CD4-positive, alpha-beta T cell treated with Interleukin-1 beta for 1 hour (primary cell): ENCODE measurements around the gene ZNF692.
A peak's percentile ranks its signal among the peaks of the same experiment; 100 is the strongest.
"Not testable (repeated sequence)": the region's sequence is repeated elsewhere in the genome, so short reads cannot be mapped to it uniquely, and the experiment has no call there.

ENCODE experiments used
- DNase-seq, 2 donors: peaks; one replicate each; pipeline ENCODE4 v3.0.0-alpha.2; 2020 to 2022

The ZNF692 gene, protein sequence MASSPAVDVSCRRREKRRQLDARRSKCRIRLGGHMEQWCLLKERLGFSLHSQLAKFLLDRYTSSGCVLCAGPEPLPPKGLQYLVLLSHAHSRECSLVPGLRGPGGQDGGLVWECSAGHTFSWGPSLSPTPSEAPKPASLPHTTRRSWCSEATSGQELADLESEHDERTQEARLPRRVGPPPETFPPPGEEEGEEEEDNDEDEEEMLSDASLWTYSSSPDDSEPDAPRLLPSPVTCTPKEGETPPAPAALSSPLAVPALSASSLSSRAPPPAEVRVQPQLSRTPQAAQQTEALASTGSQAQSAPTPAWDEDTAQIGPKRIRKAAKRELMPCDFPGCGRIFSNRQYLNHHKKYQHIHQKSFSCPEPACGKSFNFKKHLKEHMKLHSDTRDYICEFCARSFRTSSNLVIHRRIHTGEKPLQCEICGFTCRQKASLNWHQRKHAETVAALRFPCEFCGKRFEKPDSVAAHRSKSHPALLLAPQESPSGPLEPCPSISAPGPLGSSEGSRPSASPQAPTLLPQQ

DNA sequence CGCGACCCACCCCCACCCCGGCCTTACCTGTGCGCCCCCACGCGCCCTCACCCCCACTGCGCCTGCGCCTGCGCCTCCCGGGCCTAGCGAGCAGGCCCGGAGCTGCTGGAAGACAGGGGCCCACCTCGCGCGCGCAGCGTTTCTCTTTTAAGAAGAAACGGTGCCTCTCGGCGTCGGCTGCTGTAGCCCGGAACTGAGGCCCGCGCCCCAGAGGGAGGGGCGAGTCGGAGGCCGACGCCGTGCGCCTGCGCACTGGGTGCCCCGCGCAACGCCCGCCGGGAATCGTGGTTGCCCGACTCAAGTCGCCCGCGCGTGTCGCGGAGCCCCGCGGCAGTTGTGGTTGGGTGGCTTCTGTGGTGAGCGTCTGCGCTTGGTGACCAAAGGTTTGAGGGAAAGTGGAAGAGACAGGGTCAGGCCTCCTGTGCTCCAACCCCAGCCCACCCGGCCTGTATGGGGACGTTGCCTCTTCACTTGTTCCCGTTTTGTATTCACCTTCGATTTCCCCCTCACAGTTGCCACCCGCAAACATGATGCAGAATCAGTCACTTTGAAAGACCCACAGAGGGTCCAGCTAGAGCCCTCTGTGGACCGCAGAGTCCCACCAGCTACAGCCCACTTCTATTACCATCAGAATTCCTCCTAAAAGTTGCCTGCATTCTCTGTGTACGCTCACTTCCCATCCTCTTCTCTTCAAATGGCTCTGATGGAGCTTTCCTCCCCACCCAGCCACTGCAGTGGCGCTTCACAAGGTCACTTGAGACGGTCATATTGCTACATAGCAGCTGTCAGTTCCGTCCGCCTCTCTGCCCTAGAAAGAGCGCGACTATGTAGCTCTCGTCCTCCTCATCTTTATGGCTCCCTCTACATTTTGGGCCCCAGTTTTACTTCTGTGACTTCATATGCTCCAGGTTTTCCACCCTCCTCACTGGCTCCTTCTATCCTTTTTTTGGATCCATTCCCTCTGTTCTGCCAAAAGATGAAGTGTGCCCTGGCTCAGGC lies at the start of gene ZNF692:
Gene ZNF692, minus strand, starts transcription at position 195 of the 999 bp plus-strand sequence. CDS start 776 bp downstream, outside the sequence.
- peak; percentile 97 to 99 for DNase-seq

DNA sequence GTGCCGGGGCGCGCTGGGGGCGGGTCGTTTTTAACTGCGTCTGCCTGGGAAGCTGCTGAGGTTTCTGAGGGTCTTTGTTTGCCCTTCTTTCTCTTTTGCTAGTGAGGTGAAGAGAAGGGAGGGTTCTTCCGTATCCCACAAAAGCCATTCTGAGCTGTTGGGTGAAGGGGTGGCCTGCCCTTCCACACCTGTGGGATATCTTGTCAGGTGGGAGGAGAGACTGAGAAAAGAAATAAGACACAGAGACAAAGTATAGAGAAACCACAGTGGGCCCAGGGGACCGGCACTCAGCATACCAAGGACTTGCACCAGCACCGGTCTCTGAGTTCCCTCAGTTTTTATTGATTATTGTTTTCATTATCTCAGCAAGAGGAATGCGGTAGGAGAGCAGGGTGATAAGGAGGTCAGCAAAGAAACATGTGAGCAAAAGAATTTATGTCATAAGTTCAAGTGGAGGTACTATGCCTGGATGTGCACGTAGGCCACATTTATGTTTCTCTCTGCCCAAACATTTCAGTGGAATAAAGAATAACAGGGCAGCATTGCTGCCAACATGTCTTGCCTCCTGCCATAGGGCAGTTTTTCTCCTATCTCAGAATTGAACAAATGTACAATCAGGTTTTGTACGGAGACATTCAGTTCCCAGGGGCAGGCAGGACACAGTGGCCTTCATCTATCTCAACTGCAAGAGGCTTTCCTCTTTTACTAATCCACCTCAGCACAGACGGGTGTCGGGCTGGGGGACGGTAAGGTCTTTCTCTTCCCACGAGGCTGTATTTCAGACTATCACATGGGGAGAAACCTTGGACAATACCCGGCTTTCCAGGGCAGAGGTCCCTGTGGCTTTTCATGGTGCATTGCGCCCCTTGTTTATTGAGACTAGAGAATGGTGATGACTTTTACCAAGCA lies 48.1 kb upstream of the ZNF692 start:
- DNase-seq: no peak

DNA sequence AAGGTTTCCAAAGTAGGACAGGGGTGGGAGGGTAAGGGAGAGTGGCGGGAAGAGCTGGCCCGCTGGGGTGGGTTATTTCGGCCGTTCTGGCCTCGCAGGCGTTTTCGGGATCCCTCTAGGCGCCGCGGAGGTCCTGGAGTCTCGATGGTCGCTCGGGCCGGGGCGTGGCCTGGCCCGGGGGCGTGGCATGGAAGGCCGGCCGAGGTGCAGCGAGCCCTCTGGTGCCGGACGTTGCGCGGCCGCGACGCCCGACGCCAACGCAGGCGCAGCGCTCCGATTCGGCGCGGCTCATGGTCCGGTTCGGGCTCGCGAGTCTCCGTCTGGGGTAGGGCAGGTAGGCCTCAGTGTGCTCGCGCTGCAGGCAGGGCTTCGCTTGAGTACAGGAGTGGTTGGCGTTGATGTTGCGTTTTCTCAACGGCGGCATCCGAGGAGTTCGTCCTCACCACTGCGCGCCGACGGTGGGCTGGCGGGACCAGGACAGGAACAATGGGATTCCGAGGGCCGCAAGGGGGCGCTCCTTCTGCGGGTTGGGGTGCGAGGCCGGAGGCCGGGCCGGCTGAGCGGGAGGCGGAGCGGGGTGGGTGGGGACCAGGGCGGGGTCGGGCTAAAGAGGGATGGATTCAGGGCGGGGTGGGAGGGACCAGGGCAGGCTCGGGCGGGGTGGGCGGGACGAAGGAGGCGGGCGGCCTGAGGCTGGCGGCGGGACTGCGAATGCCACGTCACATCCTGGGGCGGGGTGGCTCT lies 47.3 kb upstream of the ZNF692 start, which contains the start of gene PGBD2:
Gene PGBD2, plus strand, starts transcription at position 227 of the 744 bp plus-strand sequence. CDS start 7,628 bp downstream, outside the sequence.
- peak; percentile 93 to 94 for DNase-seq

DNA sequence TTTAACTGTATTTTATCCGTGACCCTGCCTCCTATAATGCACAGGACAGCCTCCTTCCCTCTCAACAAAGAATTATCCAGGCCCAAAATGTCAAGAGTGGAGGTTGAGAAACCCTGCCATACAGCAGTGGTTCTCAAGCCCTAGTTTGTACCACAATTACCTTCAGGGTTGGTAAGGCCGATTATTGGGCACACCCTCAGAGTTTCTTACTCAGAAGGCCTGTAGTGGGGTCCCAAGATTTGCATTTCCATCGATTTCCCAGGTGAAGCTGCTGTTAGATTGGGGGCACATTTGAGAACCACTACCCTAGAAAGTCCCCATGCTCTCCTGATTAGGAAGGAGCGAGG lies 46.8 kb upstream of the ZNF692 start:
- DNase-seq: no peak

DNA sequence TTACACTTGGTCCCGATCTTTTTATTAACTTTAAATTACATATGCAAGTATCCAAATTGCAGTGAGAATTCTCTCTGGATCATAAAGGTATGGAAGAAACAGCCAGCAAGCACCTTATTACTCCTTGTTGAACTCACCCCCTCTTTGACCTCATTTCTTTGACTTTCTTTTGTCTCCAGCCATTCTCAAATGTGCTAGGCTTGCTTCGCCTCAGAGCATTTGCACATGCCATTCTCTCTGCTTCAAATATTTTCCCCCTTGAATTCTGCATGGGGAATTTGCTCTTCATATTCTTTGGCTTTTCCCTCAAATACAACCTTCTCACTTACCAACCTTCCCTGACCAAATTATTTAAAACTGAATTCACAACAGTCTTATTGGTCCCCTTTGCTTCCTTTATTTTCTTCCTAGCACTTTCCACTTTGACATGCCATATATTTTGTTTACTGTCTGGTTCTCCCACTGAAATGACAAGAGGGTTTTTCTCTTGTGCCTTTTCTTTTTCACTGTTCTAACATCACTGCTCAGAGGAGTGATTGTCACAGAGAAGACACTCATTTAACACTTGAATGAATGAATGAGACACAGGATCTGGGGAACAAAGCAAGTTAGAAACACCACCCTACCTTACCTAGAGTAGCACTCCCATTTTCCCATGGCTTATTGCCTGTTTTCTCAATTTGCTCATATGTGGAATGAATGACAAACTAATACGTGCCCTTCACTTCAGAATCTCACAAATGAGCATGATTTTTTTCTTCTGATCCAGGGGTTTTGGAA lies 45.7 kb upstream of the ZNF692 start:
- DNase-seq: no peak

DNA sequence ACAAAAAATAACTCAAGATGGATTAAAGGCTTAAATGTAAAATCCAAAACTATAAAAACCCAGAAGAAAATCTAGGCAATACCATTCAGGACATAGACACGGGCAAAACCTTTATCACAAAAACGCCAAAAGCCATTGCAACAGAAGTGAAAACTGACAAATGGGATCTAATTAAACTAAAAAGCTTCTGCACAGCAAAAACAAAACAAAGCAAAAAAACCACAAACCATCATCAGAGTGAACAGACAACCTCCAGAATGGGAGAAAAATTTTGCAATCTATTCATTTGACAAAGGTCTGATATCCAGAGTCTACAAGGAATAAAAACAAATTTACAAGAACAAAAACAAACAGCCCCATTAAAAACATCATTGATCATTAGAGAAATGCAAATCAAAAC lies 42.7 kb upstream of the ZNF692 start:
- DNase-seq: no peak

DNA sequence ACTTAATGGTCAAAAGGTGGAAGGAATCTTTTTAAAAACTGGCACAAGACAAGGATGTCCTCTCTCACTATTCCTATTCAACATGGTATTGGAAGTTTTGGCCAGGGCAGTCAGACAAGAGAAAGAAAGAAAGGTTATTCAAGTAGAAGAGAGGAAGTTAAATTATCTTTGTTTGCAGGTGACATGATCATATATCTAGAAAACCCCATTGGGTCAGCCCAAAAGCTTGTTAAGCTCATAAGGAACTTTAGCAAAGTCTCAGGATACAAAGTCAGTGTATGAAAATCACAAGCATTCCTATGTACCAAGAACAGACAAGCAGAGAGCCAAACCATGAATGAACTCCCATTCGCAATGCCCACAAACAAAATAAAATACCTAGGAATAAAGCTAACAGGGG lies 41.8 kb upstream of the ZNF692 start:
- DNase-seq: no peak

DNA sequence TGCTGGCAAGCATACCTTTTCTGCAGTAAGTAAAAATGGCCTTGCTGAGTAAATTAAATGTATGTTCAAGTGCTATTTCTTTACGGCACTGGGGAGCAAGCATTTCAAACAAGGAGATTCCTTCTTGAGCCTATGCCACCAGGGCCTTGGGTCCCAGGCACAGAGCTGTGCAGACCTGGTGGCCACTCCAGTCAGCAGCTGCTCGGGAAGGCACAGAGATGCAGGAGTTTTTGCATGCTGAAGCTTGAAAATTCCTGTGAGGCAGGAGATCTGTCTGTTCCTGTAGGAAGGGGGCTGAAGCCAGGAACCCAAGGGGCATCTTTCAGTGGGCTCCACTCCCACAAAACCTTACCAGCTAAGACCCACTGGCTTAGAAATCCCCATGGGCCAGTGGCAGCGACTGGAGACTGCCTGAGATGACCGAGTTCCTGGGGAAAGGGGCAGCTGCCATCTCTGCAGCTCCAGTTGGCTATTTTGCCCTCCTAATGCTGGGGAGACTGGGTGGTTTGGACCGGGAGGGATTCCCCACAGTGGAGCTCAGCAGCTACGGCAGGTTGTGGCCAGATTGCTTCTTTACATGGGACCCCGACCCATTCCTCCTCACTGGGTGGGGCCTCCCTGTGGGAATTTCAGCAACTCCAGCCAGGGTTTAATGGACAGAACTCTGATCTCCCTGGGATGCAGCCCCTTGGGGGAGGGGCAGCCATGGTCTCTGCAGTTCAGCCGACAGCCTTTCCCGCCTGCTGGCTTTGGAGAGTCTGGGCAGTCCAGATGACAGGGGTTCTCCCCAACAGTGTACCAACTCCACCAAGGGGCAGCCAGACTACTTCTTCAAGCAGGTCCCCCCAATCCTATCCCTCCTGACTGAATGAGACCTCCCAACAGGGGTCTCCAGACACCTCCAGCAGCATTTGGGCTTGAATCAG lies 38.8 kb upstream of the ZNF692 start:
- no peak for DNase-seq

DNA sequence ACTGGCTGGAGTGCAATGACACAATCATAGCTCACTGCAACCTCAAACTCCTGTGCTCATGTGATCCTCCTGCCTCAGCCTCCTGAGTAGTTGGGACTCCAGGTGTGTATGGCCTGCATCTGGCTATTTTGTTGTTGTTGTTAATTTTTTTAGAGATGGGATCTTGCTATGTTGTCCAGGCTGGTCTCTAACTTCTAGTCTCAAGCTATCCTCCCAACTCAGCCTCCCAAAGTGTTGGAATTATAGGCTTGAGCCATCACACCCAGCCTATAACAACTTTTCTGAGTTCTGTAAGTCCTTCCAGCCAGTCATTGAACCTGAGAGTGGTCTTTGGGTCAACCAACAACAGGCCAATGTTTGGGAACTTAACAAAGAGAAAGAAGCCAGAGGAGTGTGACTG lies 36.0 kb upstream of the ZNF692 start:
- DNase-seq: no peak

DNA sequence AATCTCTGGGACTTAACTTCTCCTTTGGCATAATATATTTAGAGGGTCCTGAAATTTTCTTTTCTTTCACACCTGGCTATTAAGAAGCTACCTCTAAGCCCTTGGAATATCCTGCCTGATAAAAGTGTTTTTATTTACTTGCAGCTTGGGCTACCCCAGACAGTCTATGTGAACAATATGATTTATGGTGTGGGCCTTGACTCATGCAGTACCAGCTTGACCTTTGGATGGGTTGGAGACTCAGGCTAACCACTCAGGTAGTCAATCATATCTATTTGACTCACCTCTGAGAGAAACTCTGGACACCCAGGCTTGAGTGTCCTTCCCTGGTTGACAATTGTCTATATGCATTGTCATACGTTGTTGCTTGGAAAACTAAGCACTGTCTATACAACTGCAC lies 33.7 kb upstream of the ZNF692 start:
- DNase-seq: no peak

DNA sequence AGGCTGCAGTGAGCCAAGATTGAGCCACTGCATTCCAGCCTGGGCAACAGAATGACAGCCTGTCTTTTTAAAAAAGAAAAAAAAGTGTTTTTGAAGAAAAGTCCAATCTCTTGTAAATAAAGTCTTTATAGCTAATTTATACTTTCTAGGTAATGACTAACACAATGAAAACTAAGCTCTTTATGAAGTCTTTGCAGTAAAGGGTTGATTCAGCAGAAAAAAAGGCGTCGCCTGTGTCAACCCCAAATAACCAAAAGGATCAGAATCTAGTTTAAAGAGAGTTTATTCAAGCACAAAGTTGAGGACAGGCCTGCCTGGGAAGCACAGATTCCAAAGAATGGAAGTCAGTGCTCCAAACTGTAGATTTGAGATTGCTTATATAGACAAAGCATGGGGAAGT lies 32.9 kb upstream of the ZNF692 start:
- no peak for DNase-seq

DNA sequence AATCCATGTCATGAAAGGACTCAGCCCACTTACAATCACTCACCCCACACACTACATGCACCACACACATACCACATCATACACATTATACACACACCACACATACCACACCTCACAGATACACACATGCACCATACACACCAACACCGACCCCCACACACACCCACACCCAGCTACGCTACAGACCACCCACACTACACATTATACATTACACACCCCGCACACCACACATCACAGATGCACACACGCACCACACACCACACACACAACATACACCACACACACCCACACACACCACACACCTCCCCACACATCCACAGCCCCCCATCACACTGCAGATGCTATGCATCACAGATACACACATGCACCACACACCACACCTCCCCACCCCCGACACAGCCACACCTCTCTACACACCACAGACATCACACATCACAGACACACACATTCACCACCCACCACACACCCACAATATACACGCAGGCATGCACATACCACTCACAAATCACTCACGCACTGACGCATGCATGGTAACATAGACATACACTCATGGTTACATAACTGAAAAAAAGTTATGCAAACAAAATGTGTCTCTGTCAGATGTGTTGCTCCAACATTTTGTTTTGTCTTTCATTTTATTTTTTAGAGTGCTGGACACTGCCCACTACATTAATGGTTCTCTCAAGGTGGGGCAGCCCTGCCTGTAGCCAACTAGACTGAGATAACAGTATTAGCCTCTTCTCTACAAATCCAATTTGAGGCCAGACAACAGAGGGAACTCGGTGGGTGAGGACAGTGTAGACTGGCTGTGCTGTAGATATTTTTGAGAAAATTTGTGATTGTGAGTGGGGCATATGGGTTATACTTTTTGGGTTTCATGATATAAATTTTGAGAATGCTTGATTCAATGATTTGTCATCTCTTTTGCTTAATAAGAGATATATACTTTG lies 31.9 kb upstream of the ZNF692 start:
- no peak for DNase-seq

DNA sequence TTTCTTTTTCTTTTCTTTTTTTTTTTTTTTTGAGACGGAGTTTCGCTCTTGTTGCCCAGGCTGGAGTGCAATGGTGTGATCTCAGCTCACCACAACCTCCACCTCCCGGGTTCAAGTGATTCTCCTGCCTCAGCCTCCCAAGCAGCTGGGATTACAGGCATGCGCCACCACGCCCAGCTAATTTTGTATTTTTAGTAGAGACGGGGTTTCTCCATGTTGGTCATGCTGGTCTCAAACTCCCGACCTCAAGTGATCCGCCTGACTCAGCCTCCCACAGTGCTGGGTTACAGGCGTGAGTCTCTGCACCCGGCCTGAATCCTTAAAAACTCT lies 31.0 kb upstream of the ZNF692 start:
- DNase-seq: not testable (repeated sequence)

DNA sequence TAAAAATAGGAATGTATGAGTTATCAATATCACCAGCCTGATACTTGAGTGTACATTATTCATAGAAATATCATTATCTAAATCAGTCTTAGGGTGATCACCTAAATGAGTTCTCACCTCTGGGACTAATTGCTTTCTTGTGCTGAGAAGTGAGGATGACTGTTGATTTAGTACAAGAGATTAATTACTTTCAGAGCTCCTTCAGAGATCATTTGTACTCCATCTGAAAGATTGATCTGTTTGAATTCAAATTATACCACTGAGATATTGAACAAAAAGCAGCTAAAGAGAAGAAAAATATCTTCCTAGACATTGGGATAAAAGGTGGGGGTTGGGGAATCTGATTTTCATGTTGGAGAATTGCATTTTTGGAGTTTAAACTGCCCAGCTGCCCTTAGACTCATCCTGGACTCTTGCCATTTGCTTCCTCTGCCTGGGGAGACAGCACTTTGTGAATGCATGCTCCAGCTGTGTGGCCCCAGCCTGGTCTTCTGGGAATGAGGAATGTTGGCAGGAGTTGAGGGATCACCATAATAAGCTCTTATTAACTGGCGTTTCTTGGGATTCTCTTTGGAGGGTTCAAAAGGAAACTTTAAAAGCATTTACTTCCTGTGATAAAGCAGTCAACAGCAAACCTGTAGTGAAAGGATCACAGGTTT lies 27.5 kb upstream of the ZNF692 start:
- no peak for DNase-seq

DNA sequence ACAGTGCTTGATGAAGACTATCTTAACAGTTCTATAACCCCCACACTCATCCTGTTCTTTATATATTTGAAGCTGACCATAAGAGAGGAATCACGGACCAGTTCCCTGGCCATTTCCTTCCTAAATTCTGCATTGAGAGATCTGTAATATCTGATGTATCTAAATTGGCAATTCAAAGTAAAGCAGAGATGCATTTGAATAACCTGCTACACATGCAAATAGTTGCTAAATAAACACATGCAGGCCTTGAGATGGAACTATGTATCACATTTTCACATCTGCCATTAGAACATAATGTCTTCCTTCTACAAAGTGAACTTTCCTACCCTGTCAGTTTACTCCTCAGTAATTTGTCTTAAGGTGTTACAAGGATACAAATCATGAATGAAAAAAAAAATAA lies 26.8 kb upstream of the ZNF692 start:
- DNase-seq: no peak

DNA sequence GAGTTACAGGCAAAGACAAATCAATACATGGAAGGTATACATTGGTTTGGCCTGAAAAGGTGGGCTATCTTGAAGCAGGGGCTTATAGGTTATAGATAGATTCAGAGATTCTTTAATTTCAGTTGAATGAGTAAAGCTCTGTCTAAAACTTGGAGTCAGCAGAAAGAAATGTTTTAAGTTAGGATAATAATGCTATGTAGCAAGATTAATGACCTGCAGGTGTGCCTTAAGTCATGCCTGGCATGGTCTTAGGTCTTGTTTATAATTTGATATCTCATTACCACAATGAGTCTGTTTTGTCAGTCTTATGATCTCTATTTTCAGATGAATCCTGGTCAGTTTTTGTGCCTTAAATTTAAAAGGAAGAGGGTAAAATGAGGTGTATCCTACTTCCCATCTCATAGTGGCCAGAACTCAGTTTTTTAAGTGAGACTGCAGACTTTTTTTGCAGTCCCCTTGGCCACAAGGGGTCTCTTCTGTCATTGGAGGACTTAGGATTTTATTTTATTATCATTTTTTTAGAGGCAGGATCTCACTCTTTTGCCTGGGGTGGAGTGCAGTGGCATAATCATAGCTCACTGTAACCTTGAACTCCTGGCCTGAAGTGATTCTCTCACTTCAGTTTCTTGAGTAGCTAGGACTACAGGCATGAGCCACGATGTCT lies 25.9 kb upstream of the ZNF692 start:
- DNase-seq: no peak

DNA sequence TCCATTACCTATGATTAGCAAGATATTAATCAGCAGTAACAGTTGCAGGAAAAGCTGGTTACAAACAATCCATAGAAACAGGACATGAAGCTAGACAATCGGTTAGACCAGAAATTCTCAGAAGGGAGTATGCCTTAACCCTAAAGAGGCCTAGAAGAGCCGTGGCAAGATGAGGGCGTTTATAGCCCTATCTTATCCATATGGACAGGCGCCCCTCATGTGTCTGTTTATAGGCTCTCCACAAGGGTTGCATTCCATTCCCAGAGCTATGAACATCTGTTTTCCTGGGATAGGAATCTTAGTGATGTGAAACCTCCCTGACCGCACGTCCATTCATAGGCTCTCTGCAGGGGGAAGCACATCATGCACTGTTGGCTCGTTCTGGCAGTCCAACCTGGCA lies 23.5 kb upstream of the ZNF692 start:
- not testable (repeated sequence) for DNase-seq
